ENCODE results near the gene SEH1L.

The SEH1L gene

GRCh38 chr18:13035249-13035914, 87.6 kb downstream of the SEH1L start:
- H3K79me2 ChIP-seq (ENCODE audit: insufficient read depth, low read length), result no peaks in the 10 kb centered on the region

DNA sequence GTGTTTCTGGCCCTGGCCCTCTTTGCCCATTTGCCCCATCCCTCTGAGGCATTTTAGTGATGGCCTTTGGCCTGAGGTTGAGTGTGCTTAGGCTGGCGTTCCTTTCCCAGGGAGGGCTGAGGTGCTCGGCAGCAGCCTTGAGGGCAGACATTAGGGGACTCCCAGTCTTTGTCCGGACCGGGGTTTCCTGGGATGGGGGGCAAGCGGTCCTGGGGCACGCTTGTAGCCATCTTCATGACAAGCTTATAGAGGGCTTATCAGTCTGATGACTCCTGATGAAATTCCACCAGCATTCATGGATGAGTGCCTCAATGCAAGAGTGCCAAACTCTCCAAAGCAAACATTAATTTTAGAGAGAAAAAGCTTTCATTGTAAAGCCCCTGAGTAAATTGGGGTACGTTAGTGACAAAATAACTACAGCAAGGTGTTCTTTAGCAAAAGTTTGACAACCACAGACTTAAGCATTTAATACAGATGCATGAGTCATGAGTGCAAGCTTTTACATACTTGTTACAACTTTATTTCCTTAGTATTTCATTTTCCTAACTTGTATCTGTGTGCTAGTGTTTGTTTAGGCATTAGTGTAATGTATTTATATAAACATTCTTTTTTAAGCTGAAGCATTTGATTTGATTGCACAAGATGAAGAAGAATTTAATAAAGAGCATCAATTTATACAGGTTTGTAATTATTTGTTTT, 89.0 kb downstream of the SEH1L start:
- no peak overlapping the region for H3K4me2 ChIP-seq (ENCODE audit: low read length)

More at GRCh38 chr18:13035249-13035914, 87.6 kb downstream of the SEH1L start:
- H3F3A ChIP-seq (ENCODE audit: insufficient read depth, low read length), result no peaks in the 10 kb centered on the region
- no peak overlapping the region for H3K4me3 ChIP-seq (ENCODE audit: low read depth, low read length, poor library complexity, severe bottlenecking)
- no peaks in the 10 kb centered on the region for H3K9me2 ChIP-seq (ENCODE audit: low read depth, low read length)
- H3K27me3 ChIP-seq (ENCODE audit: insufficient read depth, low read length), result no peaks in the 10 kb centered on the region
- H3K4me1 ChIP-seq (ENCODE audit: insufficient read depth, low read length, severe bottlenecking), result no peaks in the 10 kb centered on the region
- H2AFZ ChIP-seq (ENCODE audit: low read length), result no peak overlapping the region
- H3K9me3 ChIP-seq (ENCODE audit: low read length), result no peaks in the 10 kb centered on the region
- H3K27ac ChIP-seq (ENCODE audit: low read depth, low read length, poor library complexity, severe bottlenecking), result no peak overlapping the region
- H4K20me1 ChIP-seq (ENCODE audit: insufficient read depth, low read length), result no peaks in the 10 kb centered on the region
- no peak for TF ChIP-seq EZH2 (IDR thresholded peaks at IDR 0.05; ENCODE audit: borderline replicate concordance, low read length)
- TF ChIP-seq, protein P1, sequence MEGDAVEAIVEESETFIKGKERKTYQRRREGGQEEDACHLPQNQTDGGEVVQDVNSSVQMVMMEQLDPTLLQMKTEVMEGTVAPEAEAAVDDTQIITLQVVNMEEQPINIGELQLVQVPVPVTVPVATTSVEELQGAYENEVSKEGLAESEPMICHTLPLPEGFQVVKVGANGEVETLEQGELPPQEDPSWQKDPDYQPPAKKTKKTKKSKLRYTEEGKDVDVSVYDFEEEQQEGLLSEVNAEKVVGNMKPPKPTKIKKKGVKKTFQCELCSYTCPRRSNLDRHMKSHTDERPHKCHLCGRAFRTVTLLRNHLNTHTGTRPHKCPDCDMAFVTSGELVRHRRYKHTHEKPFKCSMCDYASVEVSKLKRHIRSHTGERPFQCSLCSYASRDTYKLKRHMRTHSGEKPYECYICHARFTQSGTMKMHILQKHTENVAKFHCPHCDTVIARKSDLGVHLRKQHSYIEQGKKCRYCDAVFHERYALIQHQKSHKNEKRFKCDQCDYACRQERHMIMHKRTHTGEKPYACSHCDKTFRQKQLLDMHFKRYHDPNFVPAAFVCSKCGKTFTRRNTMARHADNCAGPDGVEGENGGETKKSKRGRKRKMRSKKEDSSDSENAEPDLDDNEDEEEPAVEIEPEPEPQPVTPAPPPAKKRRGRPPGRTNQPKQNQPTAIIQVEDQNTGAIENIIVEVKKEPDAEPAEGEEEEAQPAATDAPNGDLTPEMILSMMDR (IDR thresholded peaks at IDR 0.05; ENCODE audit: low read length), result no peak
- H3K4me2 ChIP-seq (ENCODE audit: low read length), result no peak overlapping the region
- no peak overlapping the region for H3K9ac ChIP-seq (ENCODE audit: low read length)
- peaks cover 78% of the 10 kb centered on the region for H3K36me3 ChIP-seq (ENCODE audit: insufficient read depth, low read length)

More for the DNA sequence above, 89.0 kb downstream of the SEH1L start:
- H3F3A ChIP-seq (ENCODE audit: insufficient read depth, low read length), result no peaks in the 10 kb centered on the region
- H4K20me1 ChIP-seq (ENCODE audit: insufficient read depth, low read length), result no peaks in the 10 kb centered on the region
- H3K9ac ChIP-seq (ENCODE audit: low read length), result no peak overlapping the region
- no peak overlapping the region for H3K27ac ChIP-seq (ENCODE audit: low read depth, low read length, poor library complexity, severe bottlenecking)
- no peaks in the 10 kb centered on the region for H3K4me1 ChIP-seq (ENCODE audit: insufficient read depth, low read length, severe bottlenecking)
- H3K79me2 ChIP-seq (ENCODE audit: insufficient read depth, low read length), result no peaks in the 10 kb centered on the region
- no peak overlapping the region for H2AFZ ChIP-seq (ENCODE audit: low read length)
- TF ChIP-seq, protein P1 (IDR thresholded peaks at IDR 0.05; ENCODE audit: low read length), result no peak
- TF ChIP-seq EZH2 (IDR thresholded peaks at IDR 0.05; ENCODE audit: borderline replicate concordance, low read length), result no peak
- H3K9me2 ChIP-seq (ENCODE audit: low read depth, low read length), result no peaks in the 10 kb centered on the region
- no peak overlapping the region for H3K4me3 ChIP-seq (ENCODE audit: low read depth, low read length, poor library complexity, severe bottlenecking)
- no peaks in the 10 kb centered on the region for H3K27me3 ChIP-seq (ENCODE audit: insufficient read depth, low read length)
- H3K9me3 ChIP-seq (ENCODE audit: low read length), result no peaks in the 10 kb centered on the region
- peaks cover 79% of the 10 kb centered on the region for H3K36me3 ChIP-seq (ENCODE audit: insufficient read depth, low read length)
